Muscle of leg (tissue), 11 donors: ENCODE data around the gene CSNK2A1. TPM values are rescaled to one million over a fixed set of nuclear protein-coding genes. Genes with fewer than 3 reads are reported as not detected.
"Not testable (repeated sequence)": the region's sequence is repeated elsewhere in the genome, so short reads cannot be mapped to it uniquely, and the experiment has no call there.

Source experiments
- DNase-seq: peaks from one replicate; pipeline ENCODE4 v3.0.0; 2013
- H3K27ac ChIP-seq: one replicate; pipeline ENCODE4 v1.5.1; 2013; ENCODE audit warnings: mild to moderate bottlenecking, low read length, control low read depth
- H3K27me3 ChIP-seq: one replicate; pipeline ENCODE4 v1.6.1; 2013; ENCODE audit warnings: low read length; ENCODE audit not compliant: control insufficient read depth, insufficient read depth
- H3K36me3 ChIP-seq: one replicate; pipeline ENCODE4 v1.6.1; 2013; ENCODE audit warnings: low read length; ENCODE audit not compliant: control insufficient read depth, insufficient read depth
- H3K4me1 ChIP-seq: one replicate; pipeline ENCODE4 v1.6.1; 2013; ENCODE audit warnings: low read length; ENCODE audit not compliant: control insufficient read depth, insufficient read depth
- H3K4me3 ChIP-seq: one replicate; pipeline ENCODE4 v1.5.1; 2013; ENCODE audit warnings: low read length, control low read depth
- H3K9me3 ChIP-seq: replicated peaks from 2 replicates; pipeline ENCODE4 v1.6.1; 2013; ENCODE audit warnings: low read depth, low read length; ENCODE audit not compliant: control insufficient read depth
- WGBS: methylation state at CpG from one replicate; pipeline ENCODE4 v1.1.5; 2013; ENCODE audit warnings: missing lambda C conversion rate; ENCODE audit not compliant: insufficient coverage; 5-methylcytosine and 5-hydroxymethylcytosine counted together
- polyA plus RNA-seq, 8 donors: library from polyadenylated mRNA; unstranded; fragments of 120-200 nt; gene quantifications; one replicate each; pipeline versions ENCODE4 v1.2.1 to v1.2.3, GENCODE V29; 2013; ENCODE audit warnings: inconsistent platforms in 1 of 8, low replicate concordance in 1 of 8; ENCODE audit not compliant: insufficient read length in 8 of 8, insufficient read depth in 1 of 8
- total RNA-seq: library from RNA; stranded (reverse); fragments of 120-200 nt; gene quantifications from one replicate; pipeline ENCODE4 v1.2.4, GENCODE V29; 2013

CSNK2A1 gene
- total and polyA plus RNA-seq, 9 donors: 85.9 to 123 (median 94.1) TPM

- H3K4me1 ChIP-seq: peaks cover 14% of the 10 kb centered on the region
- H3K9me3 ChIP-seq, H3K27ac ChIP-seq, DNase-seq, H3K36me3 ChIP-seq, H3K4me3 ChIP-seq, H3K27me3 ChIP-seq: not testable (repeated sequence)
- WGBS: no CpG with 5 or more reads among the region's 8 CpGs
Measured at GRCh38 chr20:578940-579690, 35.5 kb upstream of the CSNK2A1 start.

GRCh38 chr20:577167-577791 lies 33.7 kb upstream of the CSNK2A1 start:
- H3K27me3 ChIP-seq: peaks cover 4% of the 10 kb centered on the region
- DNase-seq: no peak
- H3K9me3 ChIP-seq: no peaks in the 10 kb centered on the region
- 65% methylated on average over 8 of the region's 12 CpGs for WGBS
- no peaks in the 10 kb centered on the region for H3K36me3 ChIP-seq
- no peak overlapping the region for H3K27ac ChIP-seq
- no peak overlapping the region for H3K4me3 ChIP-seq
- H3K4me1 ChIP-seq: peaks cover 31% of the 10 kb centered on the region

GRCh38 chr20:576156-576555 lies 32.6 kb upstream of the CSNK2A1 start:
- H3K36me3 ChIP-seq: no peaks in the 10 kb centered on the region
- peak overlapping the region; percentile 52 for H3K27ac ChIP-seq
- H3K27me3 ChIP-seq: peaks cover 4% of the 10 kb centered on the region
- WGBS: 80% methylated on average over 1 of the region's 3 CpGs
- H3K4me1 ChIP-seq: peaks cover 41% of the 10 kb centered on the region
- no peaks in the 10 kb centered on the region for H3K9me3 ChIP-seq
- no peak for DNase-seq
- H3K4me3 ChIP-seq: no peak overlapping the region

- Histone ChIP-seq H3K27me3 (peaks cover 4% of the 10 kb centered on the region), H3K4me1 (peaks cover 44% of the 10 kb centered on the region), H3K27ac (peak overlapping the region; percentile 88), H3K4me3 (no peak overlapping the region), H3K9me3 (no peaks in the 10 kb centered on the region), H3K36me3 (no peaks in the 10 kb centered on the region)
- 93% methylated on average over 2 of the region's 3 CpGs for WGBS
- no peak for DNase-seq
Measured at GRCh38 chr20:575230-575629, 31.6 kb upstream of the CSNK2A1 start.

- peaks cover 44% of the 10 kb centered on the region for H3K4me1 ChIP-seq
- no peak overlapping the region for H3K4me3 ChIP-seq
- no peaks in the 10 kb centered on the region for H3K36me3 ChIP-seq
- peaks cover 4% of the 10 kb centered on the region for H3K27me3 ChIP-seq
- 47% methylated on average over 4 of the region's 15 CpGs for WGBS
- no peak for DNase-seq
- peak overlapping the region; percentile 88 for H3K27ac ChIP-seq
- H3K9me3 ChIP-seq: no peaks in the 10 kb centered on the region
Measured at GRCh38 chr20:574297-574942, 30.8 kb upstream of the CSNK2A1 start.

- peak overlapping the region; percentile 88 for H3K27ac ChIP-seq
- peaks cover 4% of the 10 kb centered on the region for H3K27me3 ChIP-seq
- no peak overlapping the region for H3K4me3 ChIP-seq
- 50% methylated on average over 6 of the region's 12 CpGs for WGBS
- no peaks in the 10 kb centered on the region for H3K36me3 ChIP-seq
- H3K4me1 ChIP-seq: peaks cover 49% of the 10 kb centered on the region
- DNase-seq: no peak
- H3K9me3 ChIP-seq: no peaks in the 10 kb centered on the region
Measured at GRCh38 chr20:573414-574296, 30.1 kb upstream of the CSNK2A1 start.

- H3K27ac ChIP-seq: peak overlapping the region; percentile 88
Measured at GRCh38 chr20:572727-573126, 29.1 kb upstream of the CSNK2A1 start.

GRCh38 chr20:571754-572441 lies 28.3 kb upstream of the CSNK2A1 start:
- Histone ChIP-seq H3K27me3 (peaks cover 4% of the 10 kb centered on the region), H3K9me3 (no peaks in the 10 kb centered on the region), H3K4me1 (peaks cover 60% of the 10 kb centered on the region), H3K36me3 (no peaks in the 10 kb centered on the region), H3K27ac (peak overlapping the region; percentile 88), H3K4me3 (peak overlapping the region; percentile 11)
- WGBS: 6% methylated on average over 14 of the region's 24 CpGs
- peak; percentile 89 for DNase-seq

More at GRCh38 chr20:572727-573126, 29.1 kb upstream of the CSNK2A1 start:
- Histone ChIP-seq H3K9me3 (no peaks in the 10 kb centered on the region), H3K36me3 (no peaks in the 10 kb centered on the region), H3K4me1 (peaks cover 58% of the 10 kb centered on the region), H3K4me3 (no peak overlapping the region), H3K27me3 (peaks cover 4% of the 10 kb centered on the region)
- 27% methylated on average over 6 of the region's 7 CpGs for WGBS
- DNase-seq: peak; percentile 65

- Histone ChIP-seq H3K9me3 (no peaks in the 10 kb centered on the region), H3K4me3 (no peak overlapping the region), H3K27me3 (peaks cover 4% of the 10 kb centered on the region), H3K27ac (peak overlapping the region; percentile 94), H3K36me3 (no peaks in the 10 kb centered on the region), H3K4me1 (peaks cover 48% of the 10 kb centered on the region)
- DNase-seq: peak; percentile 51
- WGBS: 47% methylated on average over 11 of the region's 14 CpGs
Measured at GRCh38 chr20:568673-569415, 25.3 kb upstream of the CSNK2A1 start.
